ENCODE measurements around the gene NTSR1. TPM values are rescaled to one million over a fixed set of nuclear protein-coding genes. Genes with fewer than 3 reads are reported as not detected.

Gene NTSR1
- total and polyA plus RNA-seq, 2 of the 13 experiments (the other 11 are each of a cell fraction or from before 2014, with no cell fraction given), result 0.09 to 0.12 TPM

DNA sequence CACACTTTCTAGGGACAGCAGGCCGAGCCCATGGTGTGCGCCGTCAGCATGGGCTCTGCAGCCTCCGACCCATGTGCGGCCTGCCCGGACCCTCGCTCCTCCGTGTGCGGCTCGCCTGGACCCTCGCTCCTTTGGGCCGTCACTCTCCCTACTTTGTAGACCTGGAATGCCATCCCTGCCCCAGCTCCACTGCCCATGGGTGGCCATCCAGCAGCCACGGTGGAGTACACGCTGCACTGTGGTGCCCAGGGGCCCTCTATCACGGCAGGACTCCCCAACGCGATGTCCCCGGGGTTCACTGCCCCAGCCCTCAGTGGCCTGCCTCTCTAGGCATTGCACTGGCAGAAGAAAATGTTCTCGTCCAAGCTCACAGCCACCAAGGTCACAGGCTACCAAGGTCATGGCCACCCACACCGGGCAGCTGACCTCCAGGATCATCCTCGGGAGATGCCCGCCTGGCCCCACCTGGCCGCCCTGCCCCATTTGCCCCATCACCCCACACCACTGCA lies 63.5 kb downstream of the NTSR1 start:
- H3K27ac ChIP-seq (ENCODE audit: extremely low read length, insufficient read depth, low read length), result no peak overlapping the region
- TF ChIP-seq ZFP91 (CRISPR knock-in tag; IDR thresholded peaks at IDR 0.05; ENCODE audit: borderline replicate concordance), result 0 out of 2 replicates have a peak, but pooled peaks have one; percentile 28
- 0 out of 2 replicates have a peak, but pooled peaks have one; percentile 19 for TF ChIP-seq CENPT (CRISPR knock-in tag; IDR thresholded peaks at IDR 0.05; ENCODE audit: low read depth)
- TF ChIP-seq, protein P1, sequence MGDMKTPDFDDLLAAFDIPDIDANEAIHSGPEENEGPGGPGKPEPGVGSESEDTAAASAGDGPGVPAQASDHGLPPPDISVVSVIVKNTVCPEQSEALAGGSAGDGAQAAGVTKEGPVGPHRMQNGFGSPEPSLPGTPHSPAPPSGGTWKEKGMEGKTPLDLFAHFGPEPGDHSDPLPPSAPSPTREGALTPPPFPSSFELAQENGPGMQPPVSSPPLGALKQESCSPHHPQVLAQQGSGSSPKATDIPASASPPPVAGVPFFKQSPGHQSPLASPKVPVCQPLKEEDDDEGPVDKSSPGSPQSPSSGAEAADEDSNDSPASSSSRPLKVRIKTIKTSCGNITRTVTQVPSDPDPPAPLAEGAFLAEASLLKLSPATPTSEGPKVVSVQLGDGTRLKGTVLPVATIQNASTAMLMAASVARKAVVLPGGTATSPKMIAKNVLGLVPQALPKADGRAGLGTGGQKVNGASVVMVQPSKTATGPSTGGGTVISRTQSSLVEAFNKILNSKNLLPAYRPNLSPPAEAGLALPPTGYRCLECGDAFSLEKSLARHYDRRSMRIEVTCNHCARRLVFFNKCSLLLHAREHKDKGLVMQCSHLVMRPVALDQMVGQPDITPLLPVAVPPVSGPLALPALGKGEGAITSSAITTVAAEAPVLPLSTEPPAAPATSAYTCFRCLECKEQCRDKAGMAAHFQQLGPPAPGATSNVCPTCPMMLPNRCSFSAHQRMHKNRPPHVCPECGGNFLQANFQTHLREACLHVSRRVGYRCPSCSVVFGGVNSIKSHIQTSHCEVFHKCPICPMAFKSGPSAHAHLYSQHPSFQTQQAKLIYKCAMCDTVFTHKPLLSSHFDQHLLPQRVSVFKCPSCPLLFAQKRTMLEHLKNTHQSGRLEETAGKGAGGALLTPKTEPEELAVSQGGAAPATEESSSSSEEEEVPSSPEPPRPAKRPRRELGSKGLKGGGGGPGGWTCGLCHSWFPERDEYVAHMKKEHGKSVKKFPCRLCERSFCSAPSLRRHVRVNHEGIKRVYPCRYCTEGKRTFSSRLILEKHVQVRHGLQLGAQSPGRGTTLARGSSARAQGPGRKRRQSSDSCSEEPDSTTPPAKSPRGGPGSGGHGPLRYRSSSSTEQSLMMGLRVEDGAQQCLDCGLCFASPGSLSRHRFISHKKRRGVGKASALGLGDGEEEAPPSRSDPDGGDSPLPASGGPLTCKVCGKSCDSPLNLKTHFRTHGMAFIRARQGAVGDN (CRISPR knock-in tag; IDR thresholded peaks at IDR 0.05), result peak; percentile 24; the same call in 1 of the 2 replicates
- TF ChIP-seq KLF6 (CRISPR knock-in tag; IDR thresholded peaks at IDR 0.05), result no peak
- peak; percentile 38; the same call in 1 of the 2 replicates for TF ChIP-seq ZNF598 (CRISPR knock-in tag; IDR thresholded peaks at IDR 0.05; ENCODE audit: borderline replicate concordance)
- H3K4me2 ChIP-seq (ENCODE audit: low read depth, low read length), result no peak overlapping the region
- FAIRE-seq (no peak), DNase-seq (ENCODE audit: low spot score) (no peak), ATAC-seq (no peak)
- POLR2A ChIA-PET, result no interaction called here
- H4K20me1 ChIP-seq (ENCODE audit: insufficient read depth, low read length), result 0 out of 2 replicates have a peak, but pooled peaks cover 3% of the 10 kb centered on the region
- no peaks in the 10 kb centered on the region for H3K9me3 ChIP-seq (ENCODE audit: low read length)
- 36% methylated on average over 23 of the region's 23 CpGs for WGBS (ENCODE audit: low lambda C conversion rate)
- in situ Hi-C loops (cut with HindIII; ENCODE audit: extremely low pct_ligation_motif_present, low pct_unique_long_range_greater_than_20kb), result loop anchor here (10.0 kb wide), 1 partner anchor 87 kb away; no protein-coding TSS in a partner anchor
- H3K4me1 ChIP-seq (ENCODE audit: insufficient read depth, low read length), result peaks cover 9% of the 10 kb centered on the region
- H3K27me3 ChIP-seq (ENCODE audit: control insufficient read depth in 1 of 2, insufficient read depth in 2 of 2, low read length in 2 of 2), result peaks cover 52 to 92% of the 10 kb centered on the region in 2 experiments
- no TSS peak for BruUV-seq (replicated peaks)
- CTCF ChIA-PET (ENCODE audit: low intra/inter-chr PET ratio, low total read pairs), result no interaction called here
- H2AFZ ChIP-seq (ENCODE audit: low read length), result no peak overlapping the region
- intact Hi-C loops (cut with micrococcal nuclease; ENCODE audit: unreplicated experiment), result no loop called here
- no peak overlapping the region for H3K4me3 ChIP-seq (replicated peaks in 1 of 3; ENCODE audit: insufficient read depth in 1 of 3, low read depth in 2 of 3, low read length in 3 of 3)
- no peaks in the 10 kb centered on the region for H3K79me2 ChIP-seq (ENCODE audit: insufficient read depth, low read length)
- H3K36me3 ChIP-seq (replicated peaks in 1 of 2; ENCODE audit: control insufficient read depth in 1 of 2, insufficient read depth in 2 of 2, low read length in 2 of 2), result no peaks in the 10 kb centered on the region
- H3K9ac ChIP-seq (ENCODE audit: insufficient read depth, low read depth, low read length), result no peak overlapping the region
